HG02973 (cell line): ENCODE measurements around the gene SLA2.
"Not testable (repeated sequence)": the region's sequence is repeated elsewhere in the genome, so short reads cannot be mapped to it uniquely, and the experiment has no call there.

ENCODE experiments used
- ATAC-seq: cut with Tn5 transposase; IDR thresholded peaks from one replicate; pipeline ENCODE4 v1.9.1; 2021; ENCODE audit warnings: moderate library complexity; ENCODE audit not compliant: unreplicated experiment

SLA2 gene

GRCh38 chr20:36576081-36576445 lies 69.9 kb downstream of the SLA2 start:
- ATAC-seq = no peak

GRCh38 chr20:36574366-36575135 lies 71.4 kb downstream of the SLA2 start:
- no peak for ATAC-seq

GRCh38 chr20:36573798-36574365 lies 72.1 kb downstream of the SLA2 start:
- ATAC-seq = no peak

- ATAC-seq = peak; percentile 49
Observed at GRCh38 chr20:36573103-36573797, 72.7 kb downstream of the SLA2 start, which contains the start of gene TGIF2. TSS of gene TGIF2 (plus strand) at chr20:36573597. CDS start at chr20:36578775, 5,178 bp downstream.

GRCh38 chr20:36572701-36573102 lies 73.3 kb downstream of the SLA2 start:
- no peak for ATAC-seq

GRCh38 chr20:36571564-36572504 lies 74.2 kb downstream of the SLA2 start:
- ATAC-seq = no peak

- no peak for ATAC-seq
Observed at GRCh38 chr20:36569847-36570429, 76.1 kb downstream of the SLA2 start.

GRCh38 chr20:36565520-36565919 lies 80.5 kb downstream of the SLA2 start:
- no peak for ATAC-seq

GRCh38 chr20:36564726-36565121 lies 81.3 kb downstream of the SLA2 start:
- not testable (repeated sequence) for ATAC-seq

GRCh38 chr20:36564078-36564725 lies 81.8 kb downstream of the SLA2 start:
- not testable (repeated sequence) for ATAC-seq

GRCh38 chr20:36563374-36563773 lies 82.6 kb downstream of the SLA2 start:
- ATAC-seq = no peak

- ATAC-seq = no peak
Observed at GRCh38 chr20:36562724-36563123, 83.3 kb downstream of the SLA2 start.
